HEK293T (cell line): ENCODE data around the gene CCDC146.

Source experiments
- BHLHE40 ChIP-seq: fragments of 450-650 bp; IDR thresholded peaks from 2 replicates; pipeline ENCODE4 v1.6.1; 2016; ENCODE audit warnings: mild to moderate bottlenecking, moderate library complexity, borderline replicate concordance
- ELF4 ChIP-seq: fragments of 450-650 bp; IDR thresholded peaks from 2 replicates; pipeline ENCODE4 v1.6.1; 2017; ENCODE audit warnings: antibody characterized with exemption
- FOXK2 ChIP-seq: fragments of 450-650 bp; IDR thresholded peaks from 2 replicates; pipeline ENCODE4 v1.6.1; 2016; ENCODE audit warnings: mild to moderate bottlenecking
- FOXM1 ChIP-seq: fragments of 450-650 bp; IDR thresholded peaks from 2 replicates; pipeline ENCODE4 v1.6.1; 2017; ENCODE audit warnings: mild to moderate bottlenecking, borderline replicate concordance
- HDGF ChIP-seq: fragments of 450-650 bp; IDR thresholded peaks from 2 replicates; pipeline ENCODE4 v1.6.1; 2017; ENCODE audit warnings: antibody characterized with exemption, borderline replicate concordance
- L3MBTL2 ChIP-seq: fragments of 450-650 bp; conservative IDR thresholded peaks from 2 replicates; pipeline ENCODE4 v1.6.1; 2016; ENCODE audit warnings: mild to moderate bottlenecking
- SP1 ChIP-seq: fragments of 450-650 bp; IDR thresholded peaks from 2 replicates; pipeline ENCODE4 v1.6.1; 2017
- TARDBP ChIP-seq: fragments of 450-650 bp; IDR thresholded peaks from 2 replicates; pipeline ENCODE4 v1.6.1; 2016
- ZNF384 ChIP-seq: fragments of 450-650 bp; IDR thresholded peaks from 2 replicates; pipeline ENCODE4 v1.6.1; 2016

DNA sequence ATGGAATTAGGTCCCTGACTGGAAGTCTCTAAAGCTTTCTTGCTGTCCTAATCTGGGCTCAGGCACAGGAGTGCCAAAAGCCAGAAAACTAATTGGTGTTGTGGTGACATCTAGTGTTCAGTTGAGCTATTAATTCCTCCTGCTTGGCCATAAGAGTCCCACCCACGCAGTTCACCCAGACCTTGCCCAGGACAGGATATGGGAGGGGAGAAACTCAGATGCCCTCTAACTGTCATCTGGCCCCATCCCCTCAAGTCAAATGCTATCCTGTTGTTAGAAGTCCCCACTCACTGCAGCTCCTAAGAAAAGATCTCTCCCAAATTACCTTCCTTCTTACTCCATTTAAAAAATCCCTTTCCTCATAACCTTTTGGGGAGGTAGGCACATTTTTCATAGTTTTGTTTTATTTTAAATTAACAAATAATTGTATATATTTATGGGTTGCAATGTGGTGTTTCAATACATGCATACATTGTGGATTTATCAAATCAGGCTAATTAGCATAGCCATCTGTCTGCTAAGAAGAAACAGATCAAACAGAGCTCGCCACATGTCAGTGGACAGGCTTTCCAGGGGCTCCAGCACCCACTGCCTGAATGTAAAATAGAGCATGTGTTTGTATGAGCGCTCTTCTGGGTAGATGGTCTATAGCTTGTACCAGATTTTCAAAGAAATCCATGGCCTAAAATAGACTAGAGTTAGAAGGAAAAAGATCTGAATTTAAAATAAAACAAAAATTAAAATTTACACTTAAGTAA is 209.7 kb downstream of the CCDC146 start:
- TF ChIP-seq L3MBTL2 (no peak), HDGF (no peak), ZNF384 (no peak), FOXK2 (no peak), ELF4 (no peak), FOXM1 (no peak), SP1 (no peak), TARDBP (no peak), BHLHE40 (no peak)
